Spinal cord (tissue), 10 donors: ENCODE results near the gene C3orf18. TPM values are rescaled to one million over a fixed set of nuclear protein-coding genes. Genes with fewer than 3 reads are reported as not detected.

ENCODE experiments used
- DNase-seq, 6 donors: peaks; one replicate each; pipeline versions ENCODE4 v3.0.0 to v3.0.0-alpha.2; 2013 to 2015; ENCODE audit warnings: low spot score in 6 of 6, low read depth in 4 of 6
- H3K27ac ChIP-seq: one replicate; pipeline ENCODE4 v1.5.1; 2013; ENCODE audit warnings: low read depth, low read length, control low read depth
- H3K27me3 ChIP-seq: one replicate; pipeline ENCODE4 v1.6.1; 2013; ENCODE audit warnings: low read length; ENCODE audit not compliant: control insufficient read depth, insufficient read depth
- H3K36me3 ChIP-seq: one replicate; pipeline ENCODE4 v1.6.1; 2013; ENCODE audit warnings: low read length; ENCODE audit not compliant: control insufficient read depth, insufficient read depth
- H3K4me1 ChIP-seq: one replicate; pipeline ENCODE4 v1.6.1; 2013; ENCODE audit warnings: low read length; ENCODE audit not compliant: control insufficient read depth, insufficient read depth
- H3K4me3 ChIP-seq: one replicate; pipeline ENCODE4 v1.5.1; 2013; ENCODE audit warnings: low read depth, low read length, control low read depth
- H3K9me3 ChIP-seq: one replicate; pipeline ENCODE4 v1.6.1; 2013; ENCODE audit warnings: low read length; ENCODE audit not compliant: control insufficient read depth, insufficient read depth
- WGBS: methylation state at CpG from one replicate; pipeline ENCODE4 v1.1.5; 2013; ENCODE audit warnings: missing lambda C conversion rate; ENCODE audit not compliant: insufficient coverage; 5-methylcytosine and 5-hydroxymethylcytosine counted together
- polyA plus RNA-seq, 2 donors: library from polyadenylated mRNA; unstranded; fragments of 120-200 nt; gene quantifications; one replicate each; pipeline ENCODE4 v1.2.1, GENCODE V29; 2013; ENCODE audit not compliant: insufficient read length in 2 of 2
- total RNA-seq, 2 donors: library from RNA; depleted of rRNA in 1 of 2; stranded (reverse); fragments of 120-200 nt in 1 of 2; fragments of >200 nt in 1 of 2; gene quantifications; one replicate each; pipeline versions ENCODE4 v1.2.3 to v1.2.4, GENCODE V29; 2013 to 2014
- donor health status: healthy.

Gene C3orf18
- total and polyA plus RNA-seq, 4 donors, result 22.6 to 43.6 (median 30.5) TPM

DNA sequence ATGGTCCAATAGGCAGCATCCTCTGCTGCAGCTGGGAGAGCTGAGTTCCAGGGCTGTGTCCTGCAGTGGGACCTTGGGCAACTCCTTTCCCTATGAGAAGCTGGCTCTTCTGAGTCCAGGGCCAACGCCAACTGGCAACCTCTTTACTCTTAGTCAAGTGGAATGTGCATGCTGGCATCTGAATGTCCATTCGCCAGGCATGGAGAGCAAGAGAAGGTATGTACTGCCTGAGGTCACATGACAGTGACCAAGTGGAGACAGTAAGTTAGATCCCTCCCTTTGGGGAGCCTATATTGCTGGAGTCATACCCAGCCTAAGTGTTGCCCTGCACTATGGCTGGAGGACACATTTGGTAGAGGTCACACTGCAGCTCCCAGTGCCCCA is 13.9 kb upstream of the C3orf18 start:
- DNase-seq, result no peak
- 100% methylated on average over 2 of the region's 2 CpGs for WGBS
- no peaks in the 10 kb centered on the region for H3K9me3 ChIP-seq
- no peak overlapping the region for H3K27ac ChIP-seq
- H3K4me1 ChIP-seq, result no peaks in the 10 kb centered on the region
- peaks cover 59% of the 10 kb centered on the region for H3K36me3 ChIP-seq
- H3K4me3 ChIP-seq, result no peak overlapping the region
- no peaks in the 10 kb centered on the region for H3K27me3 ChIP-seq

DNA sequence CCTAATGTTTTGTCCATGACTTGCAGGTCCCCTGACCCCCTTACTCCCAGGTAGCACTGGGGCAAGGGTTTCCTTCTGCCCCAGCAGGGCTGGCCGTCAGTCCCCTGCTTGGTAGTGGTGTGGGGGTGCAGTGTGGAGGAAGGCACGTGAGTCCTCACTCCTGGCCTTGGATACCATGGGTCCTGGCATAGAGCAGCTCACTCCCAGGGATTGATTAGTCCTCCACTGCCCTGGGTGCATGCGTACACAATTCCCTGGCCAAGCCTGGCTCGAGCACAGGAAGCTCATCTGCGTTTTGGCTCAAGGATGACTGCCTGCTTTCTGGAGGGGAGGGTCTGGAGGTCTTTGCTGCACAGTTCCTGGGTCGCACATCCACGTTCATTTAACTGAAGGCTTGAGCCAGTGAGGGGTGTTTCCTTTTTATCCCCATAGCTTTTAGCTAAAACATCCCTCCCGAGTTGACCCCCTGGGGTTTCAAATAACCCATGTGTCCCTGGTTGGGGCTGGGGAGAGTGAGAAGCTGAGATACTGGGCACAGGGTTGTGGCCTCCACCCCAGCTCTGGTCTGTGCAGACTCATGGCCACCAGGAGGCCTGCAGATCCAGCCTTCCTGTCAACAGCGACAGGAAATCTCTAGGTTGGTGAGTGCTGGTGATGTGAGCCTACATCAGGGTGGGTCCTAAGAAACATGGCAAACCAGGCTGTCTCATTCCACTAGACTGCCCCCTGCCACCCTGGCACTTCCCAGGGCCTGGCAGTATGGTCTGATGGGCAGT is 13.3 kb upstream of the C3orf18 start:
- no peak overlapping the region for H3K4me3 ChIP-seq
- no peaks in the 10 kb centered on the region for H3K4me1 ChIP-seq
- no peaks in the 10 kb centered on the region for H3K27me3 ChIP-seq
- H3K9me3 ChIP-seq, result no peaks in the 10 kb centered on the region
- peaks cover 64% of the 10 kb centered on the region for H3K36me3 ChIP-seq
- no peak for DNase-seq
- no peak overlapping the region for H3K27ac ChIP-seq
- WGBS, result 75% methylated on average over 3 of the region's 9 CpGs

DNA sequence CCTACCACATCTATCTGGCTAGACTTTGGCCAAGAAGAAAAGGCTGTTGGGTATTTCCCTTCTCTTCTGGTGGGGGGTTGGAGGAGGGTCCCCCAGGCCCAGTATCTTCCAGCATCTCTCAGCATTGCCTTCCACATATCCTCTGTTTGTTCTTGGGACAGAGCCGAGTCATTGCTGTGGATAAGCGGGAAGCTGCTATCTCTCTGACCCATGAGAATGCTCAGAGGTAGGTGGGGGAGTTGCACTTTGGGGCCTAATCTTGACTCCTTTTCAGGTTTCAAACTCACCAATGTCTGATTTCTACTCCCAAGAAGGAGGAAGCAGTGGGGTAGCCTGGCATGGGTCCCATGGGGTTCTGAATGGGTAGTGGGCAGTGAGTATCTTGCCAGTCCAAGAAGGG is 9.8 kb upstream of the C3orf18 start:
- H3K4me3 ChIP-seq, result no peak overlapping the region

GRCh38 chr3:50575372-50575771 is 7.8 kb upstream of the C3orf18 start:
- DNase-seq, result no peak
- Histone ChIP-seq H3K9me3 (no peaks in the 10 kb centered on the region), H3K36me3 (peaks cover 67% of the 10 kb centered on the region), H3K27me3 (no peaks in the 10 kb centered on the region), H3K4me1 (peaks cover 5% of the 10 kb centered on the region), H3K27ac (no peak overlapping the region), H3K4me3 (no peak overlapping the region)
- 97% methylated on average over 5 of the region's 6 CpGs for WGBS

More for the DNA sequence above, 9.8 kb upstream of the C3orf18 start:
- no peaks in the 10 kb centered on the region for H3K9me3 ChIP-seq
- peaks cover 78% of the 10 kb centered on the region for H3K36me3 ChIP-seq
- H3K27ac ChIP-seq, result no peak overlapping the region
- no peaks in the 10 kb centered on the region for H3K27me3 ChIP-seq
- peaks cover 2% of the 10 kb centered on the region for H3K4me1 ChIP-seq
- no CpG with 5 or more reads among the region's 2 CpGs for WGBS
- no peak for DNase-seq

DNA sequence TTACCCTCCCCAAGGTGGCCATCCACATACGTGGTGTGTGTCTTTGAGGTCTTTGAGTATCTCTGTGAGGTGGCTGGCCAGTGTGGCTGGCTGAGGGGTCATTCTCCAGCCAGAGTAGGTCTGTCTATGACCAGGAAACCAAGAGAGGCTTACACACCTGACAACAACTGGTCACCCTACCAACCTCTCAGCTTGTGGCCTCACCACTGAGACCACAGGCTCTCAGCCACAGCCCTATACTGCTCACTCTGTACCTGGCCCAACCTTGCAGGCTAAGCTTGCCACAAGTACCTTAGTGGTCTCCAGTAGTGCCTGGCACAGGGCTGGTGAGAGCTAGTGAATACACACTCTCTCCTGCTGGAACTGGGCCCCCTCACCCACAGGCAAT is 6.9 kb upstream of the C3orf18 start:
- peaks cover 13% of the 10 kb centered on the region for H3K4me1 ChIP-seq
- peaks cover 58% of the 10 kb centered on the region for H3K36me3 ChIP-seq
- no peaks in the 10 kb centered on the region for H3K27me3 ChIP-seq
- H3K27ac ChIP-seq, result no peak overlapping the region
- DNase-seq, result no peak
- H3K4me3 ChIP-seq, result no peak overlapping the region
- H3K9me3 ChIP-seq, result no peaks in the 10 kb centered on the region
- no CpG with 5 or more reads among the region's 1 CpG for WGBS

DNA sequence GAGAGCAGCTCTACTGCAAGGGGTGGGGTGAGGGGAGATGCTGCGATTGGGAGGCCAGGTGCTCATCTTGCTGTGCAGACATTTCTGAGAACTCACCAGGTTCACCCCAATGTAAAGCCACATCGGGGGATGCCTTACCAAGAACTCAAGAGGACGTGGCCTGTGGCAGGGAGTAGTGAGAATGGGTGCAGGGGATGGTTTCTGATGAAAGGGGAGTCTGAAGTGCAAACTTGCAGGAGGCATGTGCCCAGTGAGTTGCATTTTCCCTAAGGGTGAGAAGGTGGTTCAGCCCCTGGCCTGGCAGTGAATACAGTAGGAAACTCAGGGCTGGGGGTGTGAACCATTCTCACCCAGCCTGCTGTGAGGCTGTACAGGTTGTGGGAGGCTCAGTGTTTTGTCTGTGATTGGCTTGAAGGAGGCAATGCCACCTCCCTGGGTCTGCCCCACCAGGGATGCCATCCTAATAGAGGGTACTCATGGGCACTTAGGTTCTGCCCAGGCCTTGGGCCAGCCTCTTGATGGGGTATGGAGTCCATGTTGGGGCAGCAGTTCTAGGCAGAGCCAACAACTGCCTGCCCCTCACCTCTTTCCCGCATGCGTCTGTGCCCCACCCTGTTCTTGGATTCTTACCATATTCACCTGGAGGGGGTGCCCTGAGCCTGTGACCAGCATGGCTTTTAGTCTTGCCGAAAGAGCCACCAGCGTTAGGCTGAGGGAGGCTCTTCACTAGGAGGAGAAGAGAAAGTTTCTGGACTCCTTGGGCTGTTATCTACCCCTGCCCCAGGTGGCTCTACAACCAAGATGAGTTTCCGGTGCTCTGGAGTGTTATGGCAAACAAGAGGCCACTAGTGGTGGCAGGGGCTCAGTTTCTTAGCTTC is 6.3 kb upstream of the C3orf18 start:
- Histone ChIP-seq H3K4me1 (peaks cover 15% of the 10 kb centered on the region), H3K27me3 (no peaks in the 10 kb centered on the region), H3K4me3 (no peak overlapping the region), H3K36me3 (peaks cover 51% of the 10 kb centered on the region), H3K27ac (no peak overlapping the region), H3K9me3 (no peaks in the 10 kb centered on the region)
- no peak for DNase-seq
- 92% methylated on average over 5 of the region's 8 CpGs for WGBS

DNA sequence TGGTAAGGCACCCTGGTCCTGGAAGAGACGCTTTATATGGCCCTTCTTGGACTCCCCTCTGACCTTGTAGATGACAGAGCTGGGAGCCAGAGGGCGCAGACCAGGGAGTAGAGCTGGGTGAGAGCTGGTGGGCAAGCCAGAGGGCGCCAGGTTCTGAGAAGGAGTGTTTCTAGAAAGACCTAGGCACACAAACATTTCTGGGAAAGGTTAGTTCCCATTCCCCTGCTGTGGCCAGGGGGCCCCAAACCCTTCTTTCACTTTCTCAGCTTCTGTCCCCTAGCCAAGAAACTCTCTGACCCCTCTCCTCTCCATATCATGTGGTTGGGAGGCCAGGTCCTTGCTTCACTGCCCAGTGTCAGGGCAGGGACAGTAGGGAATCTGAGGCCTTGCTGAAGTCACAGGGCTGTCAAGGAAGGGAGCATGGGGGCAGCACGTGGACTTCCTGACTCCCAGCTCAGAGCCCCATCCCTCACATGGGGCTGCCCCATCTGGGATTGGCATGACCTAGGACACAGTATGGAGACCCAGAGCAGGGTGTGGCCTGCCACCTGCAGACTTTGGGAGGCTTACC is 5.3 kb upstream of the C3orf18 start:
- no peak for DNase-seq
- H3K9me3 ChIP-seq, result no peaks in the 10 kb centered on the region
- no peak overlapping the region for H3K27ac ChIP-seq
- 90% methylated on average over 2 of the region's 4 CpGs for WGBS
- peaks cover 45% of the 10 kb centered on the region for H3K36me3 ChIP-seq
- no peak overlapping the region for H3K4me3 ChIP-seq
- no peaks in the 10 kb centered on the region for H3K27me3 ChIP-seq
- peaks cover 24% of the 10 kb centered on the region for H3K4me1 ChIP-seq

GRCh38 chr3:50572158-50572557 is 4.6 kb upstream of the C3orf18 start:
- 64% methylated on average over 1 of the region's 1 CpG for WGBS
- H3K27me3 ChIP-seq, result no peaks in the 10 kb centered on the region
- H3K9me3 ChIP-seq, result no peaks in the 10 kb centered on the region
- no peak overlapping the region for H3K4me3 ChIP-seq
- H3K4me1 ChIP-seq, result peaks cover 30% of the 10 kb centered on the region
- H3K36me3 ChIP-seq, result peaks cover 38% of the 10 kb centered on the region
- H3K27ac ChIP-seq, result no peak overlapping the region
- peak in 3 of 6 donors; percentile 17 to 68 (median 66) for DNase-seq

DNA sequence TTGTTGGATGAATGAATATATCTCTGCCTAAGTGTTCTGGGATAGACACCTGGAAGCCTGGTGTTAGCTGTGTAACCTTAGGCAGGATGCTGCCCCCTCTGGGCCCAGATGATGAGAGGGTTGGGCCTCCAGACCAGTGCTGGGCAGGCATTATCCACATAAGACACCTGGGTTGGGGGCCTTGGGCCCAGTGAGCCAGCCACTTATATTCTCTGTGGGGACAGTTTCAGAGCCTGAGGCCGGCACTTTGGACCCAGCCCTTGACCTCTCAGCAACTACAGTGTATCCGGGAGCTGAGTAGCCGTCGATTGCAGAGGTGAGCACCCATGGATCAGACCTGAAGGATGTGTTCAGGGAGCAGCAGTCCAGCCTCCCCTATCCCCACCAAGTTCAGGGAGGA is 3.9 kb upstream of the C3orf18 start:
- peaks cover 36% of the 10 kb centered on the region for H3K4me1 ChIP-seq
- H3K27ac ChIP-seq, result no peak overlapping the region
- no peak for DNase-seq
- H3K27me3 ChIP-seq, result no peaks in the 10 kb centered on the region
- peaks cover 33% of the 10 kb centered on the region for H3K36me3 ChIP-seq
- 90% methylated on average over 1 of the region's 4 CpGs for WGBS
- H3K9me3 ChIP-seq, result no peaks in the 10 kb centered on the region
- H3K4me3 ChIP-seq, result no peak overlapping the region
